Measurements from ENCODE around the gene ZNF232.
"Not testable (repeated sequence)": the region's sequence is repeated elsewhere in the genome, so short reads cannot be mapped to it uniquely, and the experiment has no call there.

ZNF232 gene

GRCh38 chr17:5129770-5130169 lies 18.1 kb upstream of the ZNF232 start:
- DNase-seq, result not testable (repeated sequence)

GRCh38 chr17:5128905-5129535 lies 17.3 kb upstream of the ZNF232 start:
- DNase-seq, result no peak

GRCh38 chr17:5128387-5128786 lies 16.7 kb upstream of the ZNF232 start:
- not testable (repeated sequence) for DNase-seq

GRCh38 chr17:5127910-5128309 lies 16.2 kb upstream of the ZNF232 start:
- no peak for DNase-seq

- no peak for DNase-seq
Observed at GRCh38 chr17:5126719-5127488, 15.2 kb upstream of the ZNF232 start.

GRCh38 chr17:5124896-5125295 lies 13.2 kb upstream of the ZNF232 start:
- DNase-seq, result not testable (repeated sequence)

- not testable (repeated sequence) for DNase-seq
Observed at GRCh38 chr17:5124125-5124760, 12.6 kb upstream of the ZNF232 start.

GRCh38 chr17:5123343-5124124 lies 11.9 kb upstream of the ZNF232 start:
- DNase-seq, result no peak

- no peak for DNase-seq
Observed at GRCh38 chr17:5122586-5123342, 11.1 kb upstream of the ZNF232 start.

- not testable (repeated sequence) for DNase-seq
Observed at GRCh38 chr17:5122056-5122455, 10.4 kb upstream of the ZNF232 start.

GRCh38 chr17:5121186-5121841 lies 9.6 kb upstream of the ZNF232 start:
- no peak for DNase-seq

- not testable (repeated sequence) for DNase-seq
Observed at GRCh38 chr17:5120436-5121185, 8.9 kb upstream of the ZNF232 start.

GRCh38 chr17:5120036-5120435 lies 8.4 kb upstream of the ZNF232 start:
- DNase-seq, result no peak

GRCh38 chr17:5118219-5118618 lies 6.5 kb upstream of the ZNF232 start:
- no peak for DNase-seq

- DNase-seq, result no peak
Observed at GRCh38 chr17:5115673-5116651, 4.3 kb upstream of the ZNF232 start, which contains the start of gene USP6. TSS of gene USP6 (plus strand) at chr17:5116032. CDS start at chr17:5130368, 14,336 bp downstream.

- no peak for DNase-seq
Observed at GRCh38 chr17:5110816-5111215, 862 bp downstream of the ZNF232 start.

GRCh38 chr17:5100832-5101231 lies 10.8 kb downstream of the ZNF232 start:
- DNase-seq, result no peak

- DNase-seq, result no peak
Observed at GRCh38 chr17:5099271-5099670, 12.4 kb downstream of the ZNF232 start.

GRCh38 chr17:5097101-5097834 lies 14.4 kb downstream of the ZNF232 start:
- no peak for DNase-seq
